Epithelial cell of esophagus (primary cell): Measurements from ENCODE around the gene CRIP1.

Experiments used
- DNase-seq: peaks from one replicate; pipeline ENCODE4 v3.0.0; 2010; ENCODE audit warnings: low read depth
- H3K4me3 ChIP-seq: 2 replicates; pipeline ENCODE4 v1.5.1; 2011; ENCODE audit warnings: mild to moderate bottlenecking, low read length, control low read depth
- TF ChIP-seq, protein P1 (sequence below): IDR thresholded peaks from 2 replicates; pipeline ENCODE4 v1.5.1; 2011; ENCODE audit warnings: low read depth, mild to moderate bottlenecking, low read length, control low read depth, inconsistent platforms; ENCODE audit not compliant: insufficient read depth; ENCODE audit errors: missing control alignments

Gene CRIP1

DNA sequence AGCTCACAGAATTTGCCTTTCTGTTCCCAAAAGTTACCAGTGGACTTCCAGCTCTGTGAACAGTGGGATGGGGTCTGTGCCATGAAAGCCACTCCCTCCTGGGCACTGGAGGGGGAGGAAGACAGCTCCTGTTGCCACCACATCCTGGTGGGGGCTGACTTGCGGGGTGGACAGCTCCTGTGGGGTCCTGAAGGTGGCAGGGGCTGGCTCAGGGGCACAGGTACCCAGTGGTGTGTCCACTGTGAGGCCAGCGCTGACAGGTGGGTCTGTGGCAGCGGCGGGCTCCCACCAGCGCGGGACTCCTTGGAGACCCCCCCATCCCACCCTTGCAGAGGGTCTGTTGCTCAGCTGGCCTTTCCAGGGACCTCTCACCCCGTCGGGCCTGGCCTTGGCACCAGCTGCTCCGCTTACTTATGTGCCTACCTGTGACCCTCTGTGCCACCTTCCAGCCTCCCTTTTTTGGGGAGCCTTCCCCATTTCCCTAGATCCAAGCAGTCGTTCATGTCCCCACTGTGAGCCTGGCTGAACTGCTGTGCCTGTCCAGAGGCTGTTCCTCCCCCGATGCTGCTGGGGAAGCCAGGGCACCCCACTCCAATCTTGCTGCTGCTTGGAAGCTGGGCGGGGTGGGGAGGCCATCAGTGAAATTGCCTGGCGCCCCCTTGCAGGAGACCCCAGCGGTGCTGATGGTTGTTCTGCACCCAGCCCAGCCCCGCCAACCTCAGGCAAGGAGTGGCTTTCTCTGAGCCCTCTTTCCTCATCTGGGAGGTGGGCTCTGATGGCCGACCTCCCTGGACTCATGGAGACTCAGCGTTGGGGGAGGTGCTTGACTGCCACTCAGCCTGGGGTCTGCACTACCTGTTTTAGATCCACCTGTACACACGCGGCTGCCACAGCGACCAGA is 6.5 kb downstream of the CRIP1 start:
- H3K4me3 ChIP-seq = no peak overlapping the region
- DNase-seq = no peak
- TF ChIP-seq, protein P1, sequence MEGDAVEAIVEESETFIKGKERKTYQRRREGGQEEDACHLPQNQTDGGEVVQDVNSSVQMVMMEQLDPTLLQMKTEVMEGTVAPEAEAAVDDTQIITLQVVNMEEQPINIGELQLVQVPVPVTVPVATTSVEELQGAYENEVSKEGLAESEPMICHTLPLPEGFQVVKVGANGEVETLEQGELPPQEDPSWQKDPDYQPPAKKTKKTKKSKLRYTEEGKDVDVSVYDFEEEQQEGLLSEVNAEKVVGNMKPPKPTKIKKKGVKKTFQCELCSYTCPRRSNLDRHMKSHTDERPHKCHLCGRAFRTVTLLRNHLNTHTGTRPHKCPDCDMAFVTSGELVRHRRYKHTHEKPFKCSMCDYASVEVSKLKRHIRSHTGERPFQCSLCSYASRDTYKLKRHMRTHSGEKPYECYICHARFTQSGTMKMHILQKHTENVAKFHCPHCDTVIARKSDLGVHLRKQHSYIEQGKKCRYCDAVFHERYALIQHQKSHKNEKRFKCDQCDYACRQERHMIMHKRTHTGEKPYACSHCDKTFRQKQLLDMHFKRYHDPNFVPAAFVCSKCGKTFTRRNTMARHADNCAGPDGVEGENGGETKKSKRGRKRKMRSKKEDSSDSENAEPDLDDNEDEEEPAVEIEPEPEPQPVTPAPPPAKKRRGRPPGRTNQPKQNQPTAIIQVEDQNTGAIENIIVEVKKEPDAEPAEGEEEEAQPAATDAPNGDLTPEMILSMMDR = no peak

DNA sequence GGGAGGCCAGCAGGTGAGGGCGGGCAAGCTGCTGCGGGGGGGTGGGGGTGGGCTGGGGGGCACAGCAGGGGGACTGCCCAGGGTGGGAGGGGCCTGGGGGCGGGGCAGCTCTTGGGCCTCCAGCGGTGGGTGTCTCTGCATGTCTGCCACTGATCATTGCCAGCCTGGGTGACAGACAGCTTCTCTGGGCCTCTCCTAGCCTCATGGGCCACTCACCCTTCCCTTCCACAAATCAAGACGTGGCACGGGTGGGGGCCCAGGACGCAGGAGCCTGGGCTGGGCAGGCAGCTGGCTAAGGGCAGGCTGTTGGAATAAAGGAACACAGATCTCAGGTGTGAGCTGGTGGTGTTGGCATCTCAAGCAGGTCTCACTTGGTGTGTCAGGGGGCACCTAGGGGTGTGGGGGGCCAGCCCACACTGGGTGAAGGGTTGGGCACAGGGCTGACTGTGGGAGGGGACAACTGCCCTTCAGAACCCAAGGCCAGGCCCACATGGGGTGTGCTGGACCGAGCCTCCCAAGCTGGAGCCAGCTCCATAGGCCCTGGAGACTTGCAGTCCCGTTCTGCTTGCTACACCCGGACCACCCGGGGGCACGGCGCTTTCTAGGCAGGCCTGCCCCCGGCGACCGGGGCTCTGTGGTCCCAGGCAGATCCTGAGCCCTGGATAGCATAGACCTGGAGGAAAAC is 7.4 kb downstream of the CRIP1 start:
- DNase-seq = no peak
- TF ChIP-seq, protein P1 = no peak
- H3K4me3 ChIP-seq = no peak overlapping the region

- no peak for DNase-seq
- TF ChIP-seq, protein P1 = no peak
- H3K4me3 ChIP-seq = no peak overlapping the region
Observed at GRCh38 chr14:105494606-105494929, 7.9 kb downstream of the CRIP1 start.

DNA sequence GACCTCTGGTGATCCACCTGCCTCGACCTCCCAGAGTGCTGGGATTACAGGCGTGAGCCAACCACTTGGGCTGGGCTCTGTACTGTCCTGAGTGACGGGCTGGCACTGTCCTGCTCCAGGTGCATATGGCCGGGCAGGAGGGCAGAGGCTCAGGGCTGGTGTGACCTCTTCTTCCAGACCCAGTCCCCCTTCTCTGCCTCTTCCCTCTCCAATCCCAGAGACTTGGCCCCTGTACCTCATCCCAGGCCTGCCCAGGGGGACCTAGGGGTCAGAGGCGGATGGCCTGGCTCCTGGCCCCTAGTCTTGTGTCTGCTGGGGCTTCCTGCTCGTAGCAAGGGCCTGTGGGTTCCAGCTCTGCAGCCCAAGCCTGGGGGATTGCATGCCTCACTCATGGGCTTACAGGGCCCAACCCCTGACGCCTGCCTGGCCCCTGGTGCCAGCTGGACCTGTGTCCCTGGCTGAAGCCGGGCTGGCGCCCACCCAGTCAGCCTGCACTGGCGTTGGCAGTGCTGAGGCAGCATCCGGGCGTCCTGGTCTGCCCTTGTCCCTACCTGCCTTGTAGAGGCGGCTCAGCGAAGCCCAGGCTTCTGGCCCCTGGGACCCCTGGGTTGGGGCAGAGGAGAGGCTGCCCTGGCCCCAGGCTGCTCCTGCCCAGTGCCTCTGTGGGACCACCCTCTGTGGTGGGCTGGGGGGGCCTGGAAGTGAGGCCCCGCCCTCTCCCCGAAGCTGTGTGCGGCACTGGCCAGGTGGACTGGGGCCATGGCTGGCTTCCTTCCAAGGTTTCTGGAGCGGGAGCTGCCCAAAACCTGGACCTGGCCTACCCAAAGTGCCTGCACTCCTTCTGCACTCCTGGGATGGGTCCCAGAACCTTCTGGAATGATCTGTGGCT is 8.7 kb downstream of the CRIP1 start:
- TF ChIP-seq, protein P1 = no peak
- DNase-seq = no peak

DNA sequence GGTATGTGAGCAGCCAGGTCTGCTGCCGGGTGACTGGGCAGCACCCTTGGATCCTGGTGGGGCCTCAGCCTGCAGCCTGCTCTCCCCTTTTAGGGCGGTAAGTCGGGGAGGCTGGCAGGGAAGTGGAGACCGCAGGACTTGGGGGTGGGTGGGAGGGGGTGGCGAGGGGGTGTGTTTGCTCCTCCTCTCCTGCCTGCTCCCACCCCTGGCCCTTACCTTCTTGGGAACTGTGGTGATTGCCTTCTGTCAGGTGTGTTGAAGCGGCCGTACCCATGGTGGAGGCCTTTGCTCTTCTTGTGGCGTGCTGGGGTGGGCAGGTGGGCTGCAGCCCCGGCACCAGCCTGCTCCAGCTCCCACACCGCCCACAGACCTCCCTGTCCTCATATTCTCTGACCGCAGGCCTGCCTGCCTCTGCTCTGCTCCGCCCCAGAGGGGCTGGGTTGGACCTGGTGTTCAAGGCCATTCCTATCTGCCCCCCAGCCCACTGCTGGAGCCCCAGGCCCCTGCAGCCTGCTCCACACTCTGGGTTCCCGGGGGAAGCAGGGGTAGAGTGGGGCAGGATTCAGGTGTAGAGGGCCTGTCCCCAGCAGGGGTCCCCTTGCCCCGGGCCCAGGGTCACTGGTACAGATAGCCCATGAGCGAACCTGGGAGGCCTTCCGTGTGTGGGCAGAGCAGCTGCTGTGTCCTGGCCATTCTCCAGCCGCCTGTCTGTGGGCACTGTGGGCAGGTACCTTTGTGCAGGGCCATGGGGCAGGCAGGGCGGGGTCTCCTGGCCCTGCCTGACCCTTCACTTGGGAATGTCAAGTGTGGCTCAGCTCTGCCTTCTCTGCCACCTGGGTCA is 9.5 kb downstream of the CRIP1 start:
- no peak overlapping the region for H3K4me3 ChIP-seq
- TF ChIP-seq, protein P1 = no peak
- no peak for DNase-seq

More for the DNA sequence above, 8.7 kb downstream of the CRIP1 start:
- no peak overlapping the region for H3K4me3 ChIP-seq
